ENCODE results near the gene TSPAN16.

DNA sequence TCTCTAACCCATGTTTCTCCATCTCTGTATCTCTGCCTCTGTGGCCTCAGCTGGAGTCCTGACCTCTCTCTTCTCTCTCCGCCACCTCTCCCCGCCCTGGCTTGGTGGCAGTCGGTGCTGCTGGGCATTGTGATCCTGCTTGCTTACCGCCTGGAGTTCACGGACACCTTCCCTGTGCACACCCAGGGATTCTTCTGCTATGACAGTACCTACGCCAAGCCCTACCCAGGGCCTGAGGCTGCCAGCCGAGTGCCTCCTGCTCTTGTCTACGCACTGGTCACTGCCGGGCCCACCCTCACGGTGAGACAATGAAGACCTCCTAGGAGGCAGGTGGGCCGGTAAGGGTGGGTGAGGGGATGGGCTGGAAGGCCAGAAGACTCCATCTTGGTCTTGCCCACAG lies 63.5 kb downstream of the TSPAN16 start:
- TF ChIP-seq FOSL2 (CRISPR knock-in tag; IDR thresholded peaks at IDR 0.05) (no peak), ZNF12 (CRISPR knock-in tag; IDR thresholded peaks at IDR 0.05) (no peak), ZMYM3 (CRISPR knock-in tag; IDR thresholded peaks at IDR 0.05) (no peak)
- TF ChIP-seq, protein P1, sequence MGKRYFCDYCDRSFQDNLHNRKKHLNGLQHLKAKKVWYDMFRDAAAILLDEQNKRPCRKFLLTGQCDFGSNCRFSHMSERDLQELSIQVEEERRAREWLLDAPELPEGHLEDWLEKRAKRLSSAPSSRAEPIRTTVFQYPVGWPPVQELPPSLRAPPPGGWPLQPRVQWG (CRISPR knock-in tag; IDR thresholded peaks at IDR 0.05; ENCODE audit: borderline replicate concordance, low read depth): no peak
